ENCODE data around the gene FAM13C.

Gene FAM13C

GRCh38 chr10:59340285-59340684 lies 22.1 kb downstream of the FAM13C start:
- no peak overlapping the region for H3K27ac ChIP-seq (ENCODE audit: low read depth, low read length)
- no peaks in the 10 kb centered on the region for H4K20me1 ChIP-seq (ENCODE audit: control insufficient read depth, insufficient read depth, low read depth, low read length)
- H3K79me2 ChIP-seq (ENCODE audit: control insufficient read depth, low read length), result no peaks in the 10 kb centered on the region
- TF ChIP-seq CTCF (IDR thresholded peaks at IDR 0.05; ENCODE audit: low read depth, low read length, poor library complexity, severe bottlenecking) (no peak), EZH2phosphoT487 (IDR thresholded peaks at IDR 0.05; ENCODE audit: borderline replicate concordance, low read length) (no peak)
- H3K4me2 ChIP-seq (ENCODE audit: low read length), result no peak overlapping the region
- H3F3A ChIP-seq (ENCODE audit: control insufficient read depth, insufficient read depth), result no peaks in the 10 kb centered on the region
- no peaks in the 10 kb centered on the region for H3K9me3 ChIP-seq (ENCODE audit: control insufficient read depth, insufficient read depth, low read length)
- no peaks in the 10 kb centered on the region for H3K36me3 ChIP-seq (ENCODE audit: control insufficient read depth, low read length)
- no peaks in the 10 kb centered on the region for H3K9me2 ChIP-seq (replicated peaks; ENCODE audit: control insufficient read depth, low read length)
- H3K27me3 ChIP-seq (ENCODE audit: control insufficient read depth, low read length), result no peaks in the 10 kb centered on the region
- no peaks in the 10 kb centered on the region for H3K4me1 ChIP-seq (ENCODE audit: control insufficient read depth, low read length)
- no peak overlapping the region for H3K4me3 ChIP-seq (ENCODE audit: low read length)

- Histone ChIP-seq H3K4me3 (ENCODE audit: low read length) (no peak overlapping the region), H3K4me2 (ENCODE audit: low read length) (no peak overlapping the region), H3K27me3 (ENCODE audit: control insufficient read depth, low read length) (no peaks in the 10 kb centered on the region), H3K27ac (ENCODE audit: low read depth, low read length) (no peak overlapping the region), H3K9me3 (ENCODE audit: control insufficient read depth, insufficient read depth, low read length) (no peaks in the 10 kb centered on the region), H3K79me2 (ENCODE audit: control insufficient read depth, low read length) (no peaks in the 10 kb centered on the region), H3K36me3 (ENCODE audit: control insufficient read depth, low read length) (no peaks in the 10 kb centered on the region), H3F3A (ENCODE audit: control insufficient read depth, insufficient read depth) (no peaks in the 10 kb centered on the region), H4K20me1 (ENCODE audit: control insufficient read depth, insufficient read depth, low read depth, low read length) (no peaks in the 10 kb centered on the region), H3K4me1 (ENCODE audit: control insufficient read depth, low read length) (no peaks in the 10 kb centered on the region), H3K9me2 (replicated peaks; ENCODE audit: control insufficient read depth, low read length) (no peaks in the 10 kb centered on the region)
- TF ChIP-seq CTCF (IDR thresholded peaks at IDR 0.05; ENCODE audit: low read depth, low read length, poor library complexity, severe bottlenecking), result no peak
- TF ChIP-seq EZH2phosphoT487 (IDR thresholded peaks at IDR 0.05; ENCODE audit: borderline replicate concordance, low read length), result no peak
Observed at GRCh38 chr10:59339351-59339750, 23.0 kb downstream of the FAM13C start.

GRCh38 chr10:59337201-59337652 lies 25.1 kb downstream of the FAM13C start:
- Histone ChIP-seq H3K9me2 (replicated peaks; ENCODE audit: control insufficient read depth, low read length) (no peaks in the 10 kb centered on the region), H3K36me3 (ENCODE audit: control insufficient read depth, low read length) (no peaks in the 10 kb centered on the region), H3K4me3 (ENCODE audit: low read length) (no peak overlapping the region), H3K27ac (ENCODE audit: low read depth, low read length) (no peak overlapping the region), H4K20me1 (ENCODE audit: control insufficient read depth, insufficient read depth, low read depth, low read length) (no peaks in the 10 kb centered on the region), H3K4me2 (ENCODE audit: low read length) (no peak overlapping the region), H3K27me3 (ENCODE audit: control insufficient read depth, low read length) (no peaks in the 10 kb centered on the region), H3F3A (ENCODE audit: control insufficient read depth, insufficient read depth) (no peaks in the 10 kb centered on the region), H3K4me1 (ENCODE audit: control insufficient read depth, low read length) (no peaks in the 10 kb centered on the region), H3K9me3 (ENCODE audit: control insufficient read depth, insufficient read depth, low read length) (no peaks in the 10 kb centered on the region), H3K79me2 (ENCODE audit: control insufficient read depth, low read length) (no peaks in the 10 kb centered on the region)
- TF ChIP-seq EZH2phosphoT487 (IDR thresholded peaks at IDR 0.05; ENCODE audit: borderline replicate concordance, low read length), result no peak
- TF ChIP-seq CTCF (IDR thresholded peaks at IDR 0.05; ENCODE audit: low read depth, low read length, poor library complexity, severe bottlenecking), result no peak

- no peaks in the 10 kb centered on the region for H3K36me3 ChIP-seq (ENCODE audit: control insufficient read depth, low read length)
- TF ChIP-seq EZH2phosphoT487 (IDR thresholded peaks at IDR 0.05; ENCODE audit: borderline replicate concordance, low read length) (no peak), CTCF (IDR thresholded peaks at IDR 0.05; ENCODE audit: low read depth, low read length, poor library complexity, severe bottlenecking) (no peak)
Observed at GRCh38 chr10:59336632-59337031, 25.7 kb downstream of the FAM13C start.

More at GRCh38 chr10:59336632-59337031, 25.7 kb downstream of the FAM13C start:
- H3K79me2 ChIP-seq (ENCODE audit: control insufficient read depth, low read length), result no peaks in the 10 kb centered on the region
- no peaks in the 10 kb centered on the region for H3K27me3 ChIP-seq (ENCODE audit: control insufficient read depth, low read length)
- no peaks in the 10 kb centered on the region for H3K9me3 ChIP-seq (ENCODE audit: control insufficient read depth, insufficient read depth, low read length)
- H3K27ac ChIP-seq (ENCODE audit: low read depth, low read length), result no peak overlapping the region
- H4K20me1 ChIP-seq (ENCODE audit: control insufficient read depth, insufficient read depth, low read depth, low read length), result no peaks in the 10 kb centered on the region
- H3K9me2 ChIP-seq (replicated peaks; ENCODE audit: control insufficient read depth, low read length), result no peaks in the 10 kb centered on the region
- no peaks in the 10 kb centered on the region for H3K4me1 ChIP-seq (ENCODE audit: control insufficient read depth, low read length)
- H3K4me3 ChIP-seq (ENCODE audit: low read length), result no peak overlapping the region
- no peaks in the 10 kb centered on the region for H3F3A ChIP-seq (ENCODE audit: control insufficient read depth, insufficient read depth)
- H3K4me2 ChIP-seq (ENCODE audit: low read length), result no peak overlapping the region

All from DOHH2 (cell line).